Measurements from ENCODE around the gene VAT1. TPM values are rescaled to one million over a fixed set of nuclear protein-coding genes. Genes with fewer than 3 reads are reported as not detected.

Gene VAT1
- total RNA-seq, 1 donor from 2014 or later: 243 TPM

GRCh38 chr17:42992872-42993271 is 29.3 kb downstream of the VAT1 start:
- no peak for DNase-seq (ENCODE audit: low read depth)
- no peak for TF ChIP-seq CTCF (conservative IDR thresholded peaks at IDR 0.05; ENCODE audit: low read depth, low read length)
- no peak overlapping the region for H3K4me3 ChIP-seq (ENCODE audit: low read depth, low read length)

- TF ChIP-seq CTCF (conservative IDR thresholded peaks at IDR 0.05; ENCODE audit: low read depth, low read length): no peak
Observed at GRCh38 chr17:42991471-42991870, 30.7 kb downstream of the VAT1 start.

GRCh38 chr17:42989726-42990652 is 32.2 kb downstream of the VAT1 start:
- no peak overlapping the region for H3K4me3 ChIP-seq (ENCODE audit: low read depth, low read length)
- no peak for DNase-seq (ENCODE audit: low read depth)
- no peak for TF ChIP-seq CTCF (conservative IDR thresholded peaks at IDR 0.05; ENCODE audit: low read depth, low read length)

More at GRCh38 chr17:42991471-42991870, 30.7 kb downstream of the VAT1 start:
- no peak overlapping the region for H3K4me3 ChIP-seq (ENCODE audit: low read depth, low read length)
- DNase-seq (ENCODE audit: low read depth): no peak

GRCh38 chr17:42989141-42989540 is 33.0 kb downstream of the VAT1 start:
- H3K4me3 ChIP-seq (ENCODE audit: low read depth, low read length): no peak overlapping the region
- DNase-seq (ENCODE audit: low read depth): no peak
- TF ChIP-seq CTCF (conservative IDR thresholded peaks at IDR 0.05; ENCODE audit: low read depth, low read length): no peak

- no peak for TF ChIP-seq CTCF (conservative IDR thresholded peaks at IDR 0.05; ENCODE audit: low read depth, low read length)
- H3K4me3 ChIP-seq (ENCODE audit: low read depth, low read length): no peak overlapping the region
- no peak for DNase-seq (ENCODE audit: low read depth)
Observed at GRCh38 chr17:42985225-42985624, 37.0 kb downstream of the VAT1 start.

GRCh38 chr17:42982266-42982665 is 39.9 kb downstream of the VAT1 start:
- no peak overlapping the region for H3K4me3 ChIP-seq (ENCODE audit: low read depth, low read length)
- no peak for TF ChIP-seq CTCF (conservative IDR thresholded peaks at IDR 0.05; ENCODE audit: low read depth, low read length)
- DNase-seq (ENCODE audit: low read depth): no peak
